Ectodermal cell (in vitro differentiated cells): ENCODE results near the gene OR51D1. TPM values are rescaled to one million over a fixed set of nuclear protein-coding genes. Genes with fewer than 3 reads are reported as not detected.

Experiments
- H3K27ac ChIP-seq: 2 replicates; pipeline ENCODE4 v1.7.0; 2013; ENCODE audit warnings: mild to moderate bottlenecking, low read depth, low read length; ENCODE audit not compliant: insufficient read depth, poor library complexity, severe bottlenecking
- H3K27me3 ChIP-seq: 2 replicates; pipeline ENCODE4 v1.7.0; 2013; ENCODE audit warnings: mild to moderate bottlenecking, low read length; ENCODE audit not compliant: insufficient read depth, control insufficient read depth, poor library complexity, severe bottlenecking
- H3K36me3 ChIP-seq: one replicate; pipeline ENCODE4 v1.7.0; 2013; ENCODE audit warnings: low read length; ENCODE audit not compliant: control insufficient read depth, insufficient read depth
- H3K4me1 ChIP-seq: one replicate; pipeline ENCODE4 v1.7.0; 2013; ENCODE audit warnings: low read length; ENCODE audit not compliant: control insufficient read depth, insufficient read depth
- H3K4me3 ChIP-seq: 2 replicates; pipeline ENCODE4 v1.7.0; 2013; ENCODE audit warnings: low read depth, low read length, control low read depth; ENCODE audit not compliant: insufficient read depth
- H3K9me3 ChIP-seq: 2 replicates; pipeline ENCODE4 v1.7.0; 2013; ENCODE audit warnings: mild to moderate bottlenecking, low read length, moderate library complexity; ENCODE audit not compliant: control insufficient read depth
- WGBS, 2 experiments: methylation state at CpG; one replicate each; pipeline ENCODE4 v1.1.7; 2013; ENCODE audit warnings: missing lambda C conversion rate in 2 of 2; 5-methylcytosine and 5-hydroxymethylcytosine counted together
- polyA plus RNA-seq, 4 experiments: library from polyadenylated mRNA; stranded (reverse); fragments of 50-300 nt; gene quantifications; one replicate each; pipeline ENCODE4 v1.2.3, GENCODE V29; 2013

The OR51D1 gene, protein sequence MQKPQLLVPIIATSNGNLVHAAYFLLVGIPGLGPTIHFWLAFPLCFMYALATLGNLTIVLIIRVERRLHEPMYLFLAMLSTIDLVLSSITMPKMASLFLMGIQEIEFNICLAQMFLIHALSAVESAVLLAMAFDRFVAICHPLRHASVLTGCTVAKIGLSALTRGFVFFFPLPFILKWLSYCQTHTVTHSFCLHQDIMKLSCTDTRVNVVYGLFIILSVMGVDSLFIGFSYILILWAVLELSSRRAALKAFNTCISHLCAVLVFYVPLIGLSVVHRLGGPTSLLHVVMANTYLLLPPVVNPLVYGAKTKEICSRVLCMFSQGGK
- not detected for polyA plus RNA-seq (2013, experiment 1 of 4)
- not detected for polyA plus RNA-seq (2013, experiment 2 of 4)
- not detected for polyA plus RNA-seq (2013, experiment 3 of 4)
- not detected for polyA plus RNA-seq (2013, experiment 4 of 4)

DNA sequence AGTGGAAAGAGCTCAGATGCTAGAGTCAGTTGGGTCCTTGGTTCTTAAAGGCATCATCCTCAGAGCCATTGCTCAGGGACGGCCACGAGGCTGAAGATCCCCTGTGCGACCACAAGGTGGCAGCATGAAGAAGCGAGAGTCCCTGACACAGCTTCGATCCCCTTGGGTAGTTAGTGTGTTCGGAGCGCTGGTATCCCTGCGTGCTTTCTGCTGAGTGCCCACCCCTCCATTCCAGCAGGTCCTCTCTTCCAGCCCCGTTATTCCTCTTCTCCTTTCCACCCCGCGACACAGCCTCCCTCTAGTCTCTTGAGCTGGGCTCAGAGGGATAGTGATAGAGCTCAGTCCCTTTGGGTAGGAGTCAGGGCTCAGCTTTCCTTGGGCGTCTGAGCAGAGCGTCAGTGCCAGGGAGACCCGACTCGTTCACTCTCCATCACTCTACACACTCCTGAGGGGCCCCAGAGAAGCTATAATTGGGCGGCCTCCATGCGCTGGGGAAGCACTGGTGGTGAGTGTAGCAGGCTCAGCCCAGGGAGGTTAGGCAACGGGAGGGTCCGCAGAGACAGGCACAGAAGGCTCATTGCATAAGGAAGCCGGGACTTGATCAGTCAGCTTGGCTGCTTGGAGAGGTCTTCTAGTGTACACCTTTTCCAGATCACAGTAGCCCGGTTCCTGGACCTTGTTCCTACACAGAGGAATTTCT, at the start of gene OR51D1:
Gene OR51D1, plus strand, starts transcription at position 516 of the 700 bp plus-strand sequence. CDS start 2,314 bp downstream, outside the sequence.
- H3K27ac ChIP-seq = no peak within 1 kb of the TSS
- no peak within 1 kb of the TSS for H3K4me3 ChIP-seq
- H3K36me3 ChIP-seq = no peaks in the 10 kb centered on the region
- H3K4me1 ChIP-seq = no peaks in the 10 kb centered on the region
- H3K27me3 ChIP-seq = peaks cover 7% of the 10 kb centered on the region
- no peaks in the 10 kb centered on the region for H3K9me3 ChIP-seq
- WGBS, 2 experiments = 39 to 44% methylated on average over 21 of the region's 21 CpGs

DNA sequence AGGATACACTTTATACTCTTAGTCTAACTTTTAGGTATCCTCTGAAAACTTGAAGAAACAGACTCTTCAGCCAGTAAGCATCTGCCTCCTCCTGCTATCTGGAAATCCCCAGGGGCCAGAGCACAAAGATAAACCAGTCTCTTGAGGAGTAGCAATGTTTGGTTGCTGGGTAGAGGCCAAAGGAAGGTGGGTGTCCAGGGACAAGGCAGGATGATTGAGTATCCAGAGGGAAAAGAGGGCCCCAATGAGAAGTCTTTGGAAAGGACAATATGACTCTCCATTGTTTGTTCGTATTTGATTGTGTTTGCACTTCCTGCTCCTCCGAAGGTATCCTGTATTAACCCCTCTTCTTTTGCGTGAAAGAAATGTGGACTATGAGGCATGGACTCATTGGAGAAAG, 48.3 kb upstream of the OR51D1 start:
- Histone ChIP-seq H3K27ac (no peak overlapping the region), H3K4me3 (no peak overlapping the region), H3K4me1 (no peaks in the 10 kb centered on the region), H3K36me3 (no peaks in the 10 kb centered on the region), H3K27me3 (no peaks in the 10 kb centered on the region), H3K9me3 (no peaks in the 10 kb centered on the region)
- WGBS, 2 experiments = 91 to 93% methylated on average over 3 of the region's 3 CpGs

DNA sequence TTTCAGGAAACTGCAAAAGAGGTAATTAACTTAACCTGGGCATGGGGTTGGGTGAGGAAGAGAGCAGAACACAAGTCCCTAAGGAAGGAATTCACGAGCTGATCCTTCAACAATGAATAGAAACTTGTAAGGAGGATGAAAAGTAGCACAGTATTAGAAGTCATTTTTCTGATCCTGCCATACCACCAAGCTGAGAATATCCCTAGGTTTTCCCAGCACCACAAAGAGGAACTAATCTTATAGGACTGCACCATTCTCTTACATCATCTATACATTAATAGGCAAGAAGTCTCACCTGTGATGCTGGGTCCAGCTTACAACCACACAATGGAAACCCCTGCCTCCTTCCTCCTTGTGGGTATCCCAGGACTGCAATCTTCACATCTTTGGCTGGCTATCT, 43.5 kb upstream of the OR51D1 start, which contains the start of gene OR52I1:
Gene OR52I1, plus strand, starts transcription at position 301 of the 400 bp plus-strand sequence. Its CDS starts 0 bp downstream, at position 301.
- Histone ChIP-seq H3K27ac (no peak within 1 kb of the TSS), H3K4me1 (no peaks in the 10 kb centered on the region), H3K36me3 (no peaks in the 10 kb centered on the region), H3K9me3 (no peaks in the 10 kb centered on the region), H3K4me3 (no peak within 1 kb of the TSS), H3K27me3 (no peaks in the 10 kb centered on the region)
- 88 to 94% methylated on average over 1 of the region's 1 CpG for WGBS, 2 experiments

DNA sequence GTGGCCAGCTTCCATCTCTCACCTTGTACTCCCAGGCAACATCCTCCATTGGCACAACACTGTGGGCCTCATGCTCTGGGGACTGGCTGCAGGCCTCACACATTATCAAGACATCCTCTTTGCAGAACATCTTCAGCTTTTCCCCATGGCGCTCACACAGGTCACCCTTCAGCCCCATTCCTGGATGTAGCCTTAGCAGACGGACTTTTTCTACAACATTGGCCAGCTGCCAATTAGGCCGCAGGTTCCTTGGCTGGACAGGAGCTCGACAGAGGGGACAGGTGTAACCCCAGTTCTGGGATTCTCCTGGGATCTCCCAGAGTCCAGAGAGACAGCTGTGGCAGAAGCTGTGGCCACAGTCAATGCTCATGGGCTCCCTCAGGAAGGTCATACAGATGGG, 32.2 kb upstream of the OR51D1 start:
- Histone ChIP-seq H3K4me3 (no peak overlapping the region), H3K4me1 (no peaks in the 10 kb centered on the region), H3K27ac (no peak overlapping the region), H3K36me3 (peaks cover 18% of the 10 kb centered on the region), H3K27me3 (peaks cover 4% of the 10 kb centered on the region), H3K9me3 (no peaks in the 10 kb centered on the region)
- WGBS, 2 experiments = 94 to 97% methylated on average over 4 of the region's 4 CpGs

GRCh38 chr11:4606231-4607015, 30.9 kb upstream of the OR51D1 start:
- peaks cover 6% of the 10 kb centered on the region for H3K36me3 ChIP-seq
- 100% methylated on average over 1 of the region's 1 CpG for WGBS, 2 experiments
- H3K27me3 ChIP-seq = peaks cover 4% of the 10 kb centered on the region
- H3K4me1 ChIP-seq = no peaks in the 10 kb centered on the region
- H3K27ac ChIP-seq = no peak overlapping the region
- no peaks in the 10 kb centered on the region for H3K9me3 ChIP-seq
- H3K4me3 ChIP-seq = no peak overlapping the region

DNA sequence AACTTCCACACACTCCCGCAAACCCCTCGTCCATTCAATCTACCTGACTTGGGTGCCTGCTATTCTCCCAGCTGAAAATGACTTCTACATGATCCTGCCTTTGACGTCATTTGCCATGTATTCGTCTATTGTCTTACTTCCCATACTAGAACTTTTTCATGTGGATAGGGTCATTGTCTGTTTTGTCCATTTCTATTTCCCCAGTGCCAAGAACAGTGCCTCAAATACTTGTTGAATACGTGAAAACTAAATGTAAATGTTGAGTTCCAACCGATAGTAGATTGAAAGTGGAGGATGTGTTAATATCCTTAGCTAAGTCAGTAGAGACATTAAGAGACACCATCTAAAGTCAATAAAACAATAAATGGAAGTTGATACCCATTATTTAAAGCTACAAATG, 30.2 kb upstream of the OR51D1 start:
- 74 to 79% methylated on average over 6 of the region's 6 CpGs for WGBS, 2 experiments
- peak overlapping the region; percentile 62 for H3K4me3 ChIP-seq
- H3K27me3 ChIP-seq = peaks cover 4% of the 10 kb centered on the region
- H3K27ac ChIP-seq = no peak overlapping the region
- no peaks in the 10 kb centered on the region for H3K4me1 ChIP-seq
- H3K9me3 ChIP-seq = no peaks in the 10 kb centered on the region
- peaks cover 6% of the 10 kb centered on the region for H3K36me3 ChIP-seq

DNA sequence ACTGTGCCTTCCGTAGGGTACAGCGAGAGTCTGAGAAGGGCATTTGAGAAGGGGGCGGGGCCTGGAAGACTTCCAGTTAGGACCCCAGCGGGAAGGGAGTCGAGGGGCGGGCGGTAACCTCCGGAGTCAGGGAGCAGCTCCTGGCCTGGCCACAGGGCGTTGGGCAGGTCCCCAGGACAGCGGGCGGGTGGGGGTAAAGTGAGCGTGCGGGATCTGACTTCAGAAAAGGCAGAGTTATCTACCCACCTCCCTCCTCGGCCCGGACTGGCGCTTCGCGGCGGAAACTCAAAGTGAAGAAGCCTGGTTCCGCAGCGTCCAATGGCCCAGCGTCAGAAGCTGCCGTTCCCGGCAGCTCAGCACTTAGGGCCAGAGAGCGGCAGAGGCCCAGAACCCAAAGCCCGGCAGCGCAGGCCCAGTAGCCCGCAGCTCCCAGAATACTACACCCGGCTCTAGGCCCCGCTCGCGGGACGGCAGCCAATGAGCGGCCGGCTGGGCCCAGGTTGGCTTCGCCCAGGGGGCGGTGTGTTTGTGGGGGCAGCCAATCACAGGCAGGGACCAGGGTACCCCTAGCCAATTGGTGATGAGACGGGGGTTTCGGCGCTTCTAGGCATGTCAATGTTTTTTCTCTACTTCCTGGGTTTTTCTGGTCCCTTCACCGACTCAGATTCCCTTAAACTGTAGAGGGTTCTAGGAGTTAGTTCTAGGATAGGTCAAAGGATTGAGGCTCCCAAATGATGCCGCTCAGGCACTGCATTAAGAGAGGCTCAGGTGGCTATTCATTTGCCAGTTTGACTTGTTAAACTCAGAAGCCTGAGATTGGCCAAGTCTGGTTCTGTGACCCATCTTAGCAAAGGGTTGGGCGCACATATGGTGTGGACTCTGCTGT, 29.3 kb upstream of the OR51D1 start, which contains the start of gene TRIM68:
Gene TRIM68, minus strand, starts transcription at position 451 of the 886 bp plus-strand sequence. CDS start 2,727 bp downstream, outside the sequence.
- Histone ChIP-seq H3K36me3 (peaks cover 6% of the 10 kb centered on the region), H3K27ac (peak within 1 kb of the TSS; percentile 78), H3K4me1 (no peaks in the 10 kb centered on the region), H3K9me3 (no peaks in the 10 kb centered on the region), H3K27me3 (peaks cover 4% of the 10 kb centered on the region), H3K4me3 (peak within 1 kb of the TSS; percentile 62)
- WGBS, 2 experiments = 6 to 7% methylated on average over 43 of the region's 43 CpGs

- Histone ChIP-seq H3K9me3 (no peaks in the 10 kb centered on the region), H3K4me3 (no peak overlapping the region), H3K27me3 (peaks cover 4% of the 10 kb centered on the region), H3K36me3 (no peaks in the 10 kb centered on the region), H3K4me1 (no peaks in the 10 kb centered on the region), H3K27ac (no peak overlapping the region)
- WGBS, 2 experiments = 83 to 87% methylated on average over 3 of the region's 3 CpGs
Measured at GRCh38 chr11:4610258-4610935, 26.9 kb upstream of the OR51D1 start.

DNA sequence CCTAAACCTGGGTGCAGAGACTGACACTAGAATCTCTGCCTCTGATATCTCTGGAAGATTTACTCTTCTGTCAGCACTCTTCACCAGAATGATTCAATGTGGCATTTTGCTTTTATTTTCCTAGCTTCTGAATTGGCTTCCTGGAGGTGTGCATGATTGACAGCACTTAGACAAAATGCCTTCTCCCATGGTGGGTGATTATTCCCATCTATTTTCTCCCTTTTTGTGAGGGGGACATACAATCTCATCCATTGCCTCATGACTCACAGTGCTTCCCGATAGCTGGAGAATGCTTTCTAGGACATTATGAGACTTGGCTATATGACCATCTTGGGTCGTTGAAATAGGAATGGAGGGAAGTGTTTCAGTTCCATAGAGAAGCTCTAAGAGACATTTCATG, 25.3 kb upstream of the OR51D1 start:
- WGBS, 2 experiments = 79 to 93% methylated on average over 2 of the region's 2 CpGs
- Histone ChIP-seq H3K27me3 (peaks cover 4% of the 10 kb centered on the region), H3K4me1 (no peaks in the 10 kb centered on the region), H3K4me3 (no peak overlapping the region), H3K27ac (no peak overlapping the region), H3K36me3 (no peaks in the 10 kb centered on the region), H3K9me3 (no peaks in the 10 kb centered on the region)
